B cell (primary cell): ENCODE data around the gene COG5.

Experiments
- EZH2 ChIP-seq: IDR thresholded peaks from 2 replicates; pipeline ENCODE4 v1.6.1; 2012; ENCODE audit warnings: borderline replicate concordance, low read depth, mild to moderate bottlenecking, moderate library complexity, low read length; ENCODE audit not compliant: insufficient read depth, poor library complexity, severe bottlenecking
- TF ChIP-seq, protein P1 (sequence below): fragments of 200-600 bp; IDR thresholded peaks from one replicate; pipeline ENCODE4 v1.8.0; 2022; ENCODE audit warnings: antibody characterized with exemption, mild to moderate bottlenecking

DNA sequence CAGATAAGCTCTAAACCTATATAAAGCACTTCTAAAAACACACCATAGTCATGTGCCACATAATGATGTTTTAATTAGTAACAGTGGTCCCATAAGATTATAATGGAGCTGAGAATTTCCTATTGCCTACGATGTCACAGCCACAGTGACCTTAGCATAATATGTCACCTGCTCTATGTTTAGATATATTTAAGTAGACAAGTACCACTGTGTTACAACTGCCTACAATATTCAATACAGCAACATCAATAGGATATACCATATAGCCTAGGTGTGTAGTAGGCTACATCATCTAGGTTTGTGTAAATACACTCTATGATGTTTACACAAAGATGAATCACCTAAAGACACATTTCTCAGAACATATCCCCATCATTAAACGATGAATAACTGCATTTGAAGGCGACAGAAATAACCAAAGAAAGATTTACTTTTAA, 69.4 kb downstream of the COG5 start:
- TF ChIP-seq, protein P1, sequence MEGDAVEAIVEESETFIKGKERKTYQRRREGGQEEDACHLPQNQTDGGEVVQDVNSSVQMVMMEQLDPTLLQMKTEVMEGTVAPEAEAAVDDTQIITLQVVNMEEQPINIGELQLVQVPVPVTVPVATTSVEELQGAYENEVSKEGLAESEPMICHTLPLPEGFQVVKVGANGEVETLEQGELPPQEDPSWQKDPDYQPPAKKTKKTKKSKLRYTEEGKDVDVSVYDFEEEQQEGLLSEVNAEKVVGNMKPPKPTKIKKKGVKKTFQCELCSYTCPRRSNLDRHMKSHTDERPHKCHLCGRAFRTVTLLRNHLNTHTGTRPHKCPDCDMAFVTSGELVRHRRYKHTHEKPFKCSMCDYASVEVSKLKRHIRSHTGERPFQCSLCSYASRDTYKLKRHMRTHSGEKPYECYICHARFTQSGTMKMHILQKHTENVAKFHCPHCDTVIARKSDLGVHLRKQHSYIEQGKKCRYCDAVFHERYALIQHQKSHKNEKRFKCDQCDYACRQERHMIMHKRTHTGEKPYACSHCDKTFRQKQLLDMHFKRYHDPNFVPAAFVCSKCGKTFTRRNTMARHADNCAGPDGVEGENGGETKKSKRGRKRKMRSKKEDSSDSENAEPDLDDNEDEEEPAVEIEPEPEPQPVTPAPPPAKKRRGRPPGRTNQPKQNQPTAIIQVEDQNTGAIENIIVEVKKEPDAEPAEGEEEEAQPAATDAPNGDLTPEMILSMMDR, result no peak
- TF ChIP-seq EZH2, result no peak
